MG63 (cell line): Measurements from ENCODE around the gene SPATA9. TPM values are rescaled to one million over a fixed set of nuclear protein-coding genes. Genes with fewer than 3 reads are reported as not detected.
A peak's percentile ranks its signal among the peaks of the same experiment; 100 is the strongest.

Experiments used
- DNase-seq: peaks from one replicate; pipeline ENCODE4 v3.0.0-alpha.2; 2020
- H3K27me3 ChIP-seq: fragments of 250-450 bp; sonication (Bioruptor Pico); 2 replicates; pipeline ENCODE4 v1.5.1; 2020; ENCODE audit warnings: mild to moderate bottlenecking, moderate library complexity
- H3K36me3 ChIP-seq: fragments of 250-450 bp; sonication (Bioruptor Pico); 2 replicates; pipeline ENCODE4 v1.5.1; 2020; ENCODE audit warnings: mild to moderate bottlenecking, moderate library complexity
- H3K4me3 ChIP-seq: fragments of 250-450 bp; sonication (Bioruptor Pico); 2 replicates; pipeline ENCODE4 v1.5.1; 2020; ENCODE audit warnings: mild to moderate bottlenecking, moderate library complexity
- H3K9me3 ChIP-seq: fragments of 250-450 bp; sonication (Bioruptor Pico); 2 replicates; pipeline ENCODE4 v1.5.1; 2020; ENCODE audit warnings: mild to moderate bottlenecking, moderate library complexity
- total RNA-seq: library from RNA; depleted of rRNA; stranded (reverse); fragments of >200 nt; shearing (Covaris generic); gene quantifications from 2 replicates; pipeline ENCODE4 v1.2.3, GENCODE V29; 2014; ENCODE audit warnings: low replicate concordance; rRNA removed

SPATA9 gene
- total RNA-seq, 1 experiment from 2014 or later: 1.1 TPM

GRCh38 chr5:95619514-95620029 lies 63.2 kb downstream of the SPATA9 start:
- peak overlapping the region; percentile 34; the same call in 1 of the 2 replicates for H3K4me3 ChIP-seq
- no peaks in the 10 kb centered on the region for H3K36me3 ChIP-seq
- DNase-seq: no peak
- H3K9me3 ChIP-seq: no peaks in the 10 kb centered on the region
- H3K27me3 ChIP-seq: no peaks in the 10 kb centered on the region

GRCh38 chr5:95619096-95619495 lies 63.7 kb downstream of the SPATA9 start:
- no peak for DNase-seq
- Histone ChIP-seq H3K4me3 (no peak overlapping the region), H3K9me3 (no peaks in the 10 kb centered on the region), H3K36me3 (no peaks in the 10 kb centered on the region), H3K27me3 (no peaks in the 10 kb centered on the region)

- no peaks in the 10 kb centered on the region for H3K36me3 ChIP-seq
Observed at GRCh38 chr5:95617057-95617456, 65.7 kb downstream of the SPATA9 start.

GRCh38 chr5:95615164-95615467 lies 67.7 kb downstream of the SPATA9 start:
- H3K36me3 ChIP-seq: no peaks in the 10 kb centered on the region
- peaks cover 4% of the 10 kb centered on the region for H3K9me3 ChIP-seq
- no peak overlapping the region for H3K4me3 ChIP-seq
- H3K27me3 ChIP-seq: no peaks in the 10 kb centered on the region
- no peak for DNase-seq

More at GRCh38 chr5:95617057-95617456, 65.7 kb downstream of the SPATA9 start:
- Histone ChIP-seq H3K27me3 (no peaks in the 10 kb centered on the region), H3K4me3 (no peak overlapping the region), H3K9me3 (peaks cover 4% of the 10 kb centered on the region)
- peak; percentile 47 for DNase-seq

- no peaks in the 10 kb centered on the region for H3K27me3 ChIP-seq
- H3K4me3 ChIP-seq: no peak overlapping the region
- no peaks in the 10 kb centered on the region for H3K36me3 ChIP-seq
- peaks cover 4% of the 10 kb centered on the region for H3K9me3 ChIP-seq
- no peak for DNase-seq
Observed at GRCh38 chr5:95613514-95613913, 69.3 kb downstream of the SPATA9 start.

GRCh38 chr5:95611396-95611795 lies 71.4 kb downstream of the SPATA9 start:
- Histone ChIP-seq H3K36me3 (no peaks in the 10 kb centered on the region), H3K4me3 (no peak overlapping the region), H3K27me3 (no peaks in the 10 kb centered on the region), H3K9me3 (peaks cover 4% of the 10 kb centered on the region)
- DNase-seq: no peak

- no peak for DNase-seq
- Histone ChIP-seq H3K9me3 (peaks cover 4% of the 10 kb centered on the region), H3K27me3 (no peaks in the 10 kb centered on the region), H3K4me3 (no peak overlapping the region), H3K36me3 (no peaks in the 10 kb centered on the region)
Observed at GRCh38 chr5:95610546-95610945, 72.2 kb downstream of the SPATA9 start.

- H3K27me3 ChIP-seq: no peaks in the 10 kb centered on the region
- no peak overlapping the region for H3K4me3 ChIP-seq
- H3K36me3 ChIP-seq: no peaks in the 10 kb centered on the region
- DNase-seq: no peak
- peaks cover 4% of the 10 kb centered on the region for H3K9me3 ChIP-seq
Observed at GRCh38 chr5:95609711-95610110, 73.1 kb downstream of the SPATA9 start.

Other genes starting within 250 kb of the SPATA9 start
- gene SKIC3, start 128.0 kb downstream of the SPATA9 start, total RNA-seq: 50.6 and 89.5 TPM in 2 replicates
- 6.0 and 7.0 TPM in 2 replicates for gene ARSK, start 127.9 kb downstream of the SPATA9 start, total RNA-seq
- gene GPR150, start 62.9 kb downstream of the SPATA9 start, total RNA-seq: not detected in 2 replicates
- gene RFESD, start 36.2 kb downstream of the SPATA9 start, total RNA-seq: 2.2 and 10.7 TPM in 2 replicates
- gene RHOBTB3, start 48.3 kb upstream of the SPATA9 start, total RNA-seq: 74.7 and 99.2 TPM in 2 replicates
- 87.3 and 120 TPM in 2 replicates for gene GLRX, start 139.7 kb upstream of the SPATA9 start, total RNA-seq